HG03521 (cell line): ENCODE measurements around the gene UGT2B28.
"Not testable (repeated sequence)": the region's sequence is repeated elsewhere in the genome, so short reads cannot be mapped to it uniquely, and the experiment has no call there.

Source experiments
- ATAC-seq: cut with Tn5 transposase; IDR thresholded peaks from one replicate; pipeline ENCODE4 v1.9.1; 2021; ENCODE audit warnings: mild to moderate bottlenecking, moderate library complexity; ENCODE audit not compliant: unreplicated experiment

UGT2B28 gene

GRCh38 chr4:69343114-69343513, 62.8 kb downstream of the UGT2B28 start:
- not testable (repeated sequence) for ATAC-seq

- ATAC-seq, result not testable (repeated sequence)
These were observed 63.5 kb downstream of the UGT2B28 start for GRCh38 chr4:69343558-69344420.
